T-helper 2 cell (primary cell): ENCODE results near the gene TBC1D3G.
"Not testable (repeated sequence)": the region's sequence is repeated elsewhere in the genome, so short reads cannot be mapped to it uniquely, and the experiment has no call there.

Source experiments
- DNase-seq, 5 experiments: peaks; one replicate each; pipeline versions ENCODE4 v3.0.0 to v3.0.0-alpha.2; 2012 to 2022
- total RNA-seq, 2 donors: gene quantifications; one replicate each; lab custom pipeline; 2026; lab: John Stamatoyannopoulos, UW

Gene TBC1D3G
- 0 reads per million in 2 donors for total RNA-seq

DNA sequence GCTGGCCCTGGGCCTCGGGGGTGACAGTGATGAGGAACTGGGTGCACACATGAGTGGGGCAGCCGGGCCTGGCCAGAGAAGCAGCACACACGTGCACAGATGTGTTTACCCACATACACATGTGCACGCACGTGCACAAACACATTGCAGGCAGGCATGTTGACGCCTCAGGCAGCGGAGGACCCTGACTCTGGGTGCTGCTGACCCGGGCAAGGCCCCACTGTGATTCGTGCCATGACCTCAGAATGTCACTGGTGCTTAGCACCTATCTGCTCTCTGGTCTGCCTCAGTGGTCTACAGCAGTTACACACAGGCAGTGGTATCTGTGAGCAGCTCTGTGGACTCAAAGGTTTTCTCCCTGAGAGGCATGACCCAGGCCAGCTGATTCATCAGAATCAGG, at the start of gene TBC1D3G:
Gene TBC1D3G (plus strand): TSS at position 301 of the 400 bp plus-strand sequence. CDS start 1,528 bp downstream, outside the sequence.
- DNase-seq, result not testable (repeated sequence)

DNA sequence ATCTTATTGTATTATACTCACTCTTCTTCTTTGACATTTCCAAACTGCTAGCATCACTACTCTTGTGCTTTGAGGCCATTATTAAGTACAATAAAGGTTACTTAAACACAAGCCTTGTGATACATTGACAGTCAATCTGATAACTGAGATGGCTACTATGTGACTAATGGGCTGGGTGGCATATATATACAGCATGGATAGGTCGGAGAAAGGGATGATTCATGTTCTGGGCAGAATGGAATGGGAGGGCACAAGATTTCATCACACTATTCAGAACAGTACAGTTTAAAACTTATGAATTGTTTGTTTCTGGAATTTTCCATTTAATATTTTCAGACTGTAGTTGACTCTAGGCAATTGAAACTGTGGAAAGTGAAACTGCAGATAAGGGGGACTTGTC, 40.4 kb upstream of the TBC1D3G start:
- not testable (repeated sequence) for DNase-seq

DNA sequence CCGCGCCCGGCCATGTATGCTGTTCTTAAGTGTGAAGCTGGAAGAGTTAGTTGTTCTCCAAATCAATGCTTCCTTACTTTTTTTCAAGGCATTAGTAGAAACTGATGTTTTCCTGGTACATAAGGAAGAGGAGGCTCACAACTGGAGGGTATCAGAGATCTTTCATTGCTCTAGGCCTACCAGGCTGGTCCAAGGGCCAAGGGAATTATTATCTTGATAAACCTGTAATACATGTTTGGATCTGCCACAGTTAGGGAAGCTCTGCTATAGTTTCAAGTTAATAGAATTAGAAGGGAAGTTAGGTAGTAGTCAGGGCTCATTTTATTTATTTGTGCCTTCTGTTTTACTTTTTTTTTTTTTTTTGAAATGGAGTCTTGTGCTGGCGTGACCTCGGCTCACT, 39.5 kb upstream of the TBC1D3G start:
- DNase-seq, result not testable (repeated sequence)

DNA sequence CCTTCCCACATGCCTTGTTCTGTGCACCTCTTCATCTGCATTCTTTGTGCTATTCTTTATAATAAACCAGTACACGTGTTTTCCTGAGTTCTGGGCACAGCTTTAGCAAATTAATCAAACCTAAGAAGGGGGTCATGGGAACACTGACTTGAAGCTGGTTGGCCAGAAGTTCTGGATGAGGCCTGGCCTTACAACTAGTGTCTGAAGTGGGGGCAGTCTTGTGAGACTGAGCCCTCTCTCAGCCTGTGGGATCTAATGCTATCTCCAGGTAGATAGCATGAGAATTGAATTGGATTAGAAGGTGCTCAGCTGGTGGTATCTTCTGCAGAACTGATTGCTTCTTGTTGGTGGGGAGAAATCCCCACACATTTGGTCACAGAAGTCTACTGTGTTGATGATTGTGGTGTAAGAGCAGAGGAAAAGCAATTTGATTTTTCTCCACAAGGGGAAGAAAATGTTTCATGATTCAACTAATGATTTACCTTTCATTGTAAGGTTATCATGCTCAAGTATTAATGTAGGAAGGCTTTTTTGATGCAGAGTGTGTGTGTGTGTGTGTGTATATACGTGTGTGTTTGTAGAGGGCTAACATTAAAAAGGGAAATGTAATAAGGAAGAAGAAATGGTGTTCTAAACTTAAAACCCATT, 33.6 kb upstream of the TBC1D3G start:
- DNase-seq, result not testable (repeated sequence)

DNA sequence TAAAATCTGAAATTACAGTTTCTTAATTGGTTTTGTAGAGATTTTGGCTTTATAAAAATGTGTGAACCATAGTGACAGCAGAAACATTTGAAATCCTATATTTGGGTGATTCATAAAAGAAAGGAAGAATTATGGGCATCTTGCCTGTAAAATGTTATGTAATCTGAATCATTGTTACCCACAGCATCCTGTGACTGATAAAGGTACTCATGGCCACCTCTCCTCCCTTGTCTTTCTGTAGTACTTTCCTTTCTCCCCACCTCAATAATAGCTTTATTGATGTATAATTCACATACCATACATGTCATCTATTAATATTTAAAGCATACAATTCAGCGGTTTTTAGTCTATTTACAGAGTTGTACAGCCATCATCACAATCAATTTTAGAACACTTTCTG, 28.5 kb upstream of the TBC1D3G start:
- DNase-seq, result not testable (repeated sequence)

DNA sequence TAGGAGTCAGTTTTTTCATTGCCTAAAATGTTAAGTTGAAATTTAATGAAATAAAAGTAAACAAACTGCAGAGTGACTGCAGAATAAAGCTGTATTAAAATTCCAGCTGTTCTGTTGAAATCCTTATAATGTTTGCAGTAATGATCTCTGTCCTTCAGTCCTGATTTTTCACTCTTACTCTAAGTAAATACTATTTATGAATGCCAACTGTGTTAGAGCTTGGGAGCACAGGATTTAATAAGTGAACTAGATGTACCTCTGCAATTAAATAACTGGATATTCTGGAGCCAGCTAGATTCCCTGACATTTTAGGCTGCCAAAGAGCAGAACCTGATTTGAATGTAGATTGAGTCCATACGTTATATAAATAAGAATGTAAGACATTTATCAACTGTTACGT, 7.9 kb upstream of the TBC1D3G start:
- not testable (repeated sequence) for DNase-seq

DNA sequence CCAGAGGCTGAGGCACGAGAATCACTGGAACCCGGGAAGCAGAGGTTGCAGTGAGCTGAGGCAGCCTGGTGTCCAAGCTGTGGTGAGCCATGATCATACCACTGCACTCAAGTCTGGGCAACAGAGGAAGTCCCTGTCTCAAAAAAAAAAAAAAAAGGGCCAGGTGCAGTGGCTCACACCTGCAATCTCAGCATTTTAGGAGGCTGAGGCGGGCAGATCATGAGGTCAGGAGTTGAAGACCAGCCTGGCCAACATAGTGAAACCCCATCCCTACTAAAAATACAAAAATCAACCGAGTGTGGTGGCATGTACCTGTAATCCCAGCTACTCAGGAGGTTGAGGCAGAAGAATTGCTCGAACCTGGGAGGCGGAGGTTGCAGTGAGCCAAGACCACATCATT, 38.8 kb downstream of the TBC1D3G start:
- not testable (repeated sequence) for DNase-seq

DNA sequence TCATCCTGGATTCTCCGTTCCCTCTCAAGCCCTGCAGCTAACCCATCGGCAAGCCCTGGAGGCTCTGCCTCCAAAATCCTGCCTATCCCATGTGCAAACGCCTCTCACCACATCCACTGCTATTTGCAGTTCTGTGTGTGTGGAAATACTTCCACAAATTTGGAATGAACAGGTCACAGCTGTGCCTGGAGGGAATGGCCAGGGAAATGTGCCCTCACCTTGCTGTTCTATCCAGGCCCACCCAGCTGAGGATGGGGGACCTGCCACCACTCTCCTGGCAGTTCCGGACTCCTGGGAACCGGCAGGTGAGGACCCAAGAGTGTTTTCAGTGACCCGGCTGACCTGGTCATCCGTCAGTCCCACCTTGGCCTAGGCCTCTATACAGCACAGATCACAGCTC, 52.3 kb downstream of the TBC1D3G start:
- DNase-seq, result not testable (repeated sequence)
